Measurements from ENCODE around the gene MCUB.
"Not testable (repeated sequence)": the region's sequence is repeated elsewhere in the genome, so short reads cannot be mapped to it uniquely, and the experiment has no call there.

The MCUB gene

DNA sequence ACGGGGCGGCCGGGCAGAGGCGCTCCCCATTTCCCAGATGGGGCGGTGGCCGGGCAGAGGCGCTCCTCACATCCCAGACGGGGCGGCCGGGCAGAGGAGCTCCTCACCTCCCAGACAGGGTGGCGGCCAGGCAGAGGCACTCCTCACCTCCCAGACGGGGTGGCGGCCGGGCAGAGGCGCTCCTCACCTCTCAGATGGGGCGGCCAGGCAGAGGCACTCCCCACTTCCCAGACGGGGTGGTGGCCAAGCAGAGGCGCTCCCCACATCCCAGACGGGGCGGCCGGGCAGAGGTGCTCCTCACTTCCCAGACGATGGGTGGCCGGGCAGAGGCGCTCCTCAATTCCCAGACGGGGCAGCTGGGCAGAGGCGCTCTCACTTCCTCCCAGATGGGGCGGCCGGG is 118.4 kb downstream of the MCUB start:
- not testable (repeated sequence) for H3K4me3 ChIP-seq (ENCODE audit: low read depth, low read length); H3K4me2 ChIP-seq (ENCODE audit: low read length); H3K18ac ChIP-seq (ENCODE audit: low read length); H4K8ac ChIP-seq (ENCODE audit: low read depth, low read length); H2AFZ ChIP-seq (ENCODE audit: insufficient read depth, low read length, poor library complexity); H3K4me1 ChIP-seq (ENCODE audit: control insufficient read depth in 1 of 2, insufficient read depth in 2 of 2, low read length in 2 of 2); H3K36me3 ChIP-seq (ENCODE audit: control insufficient read depth in 1 of 2, insufficient read depth in 2 of 2, low read length in 2 of 2); H3K4ac ChIP-seq (ENCODE audit: low read depth, low read length); H2AK5ac ChIP-seq (ENCODE audit: low read length); H3K27me3 ChIP-seq (ENCODE audit: insufficient read depth, low read length); H3K9ac ChIP-seq (ENCODE audit: low read length); H2BK12ac ChIP-seq (ENCODE audit: low read length); H3K14ac ChIP-seq (ENCODE audit: low read length); DNase-seq; H3K23ac ChIP-seq (ENCODE audit: low read length); H4K12ac ChIP-seq (ENCODE audit: low read depth, low read length); H3K79me1 ChIP-seq (ENCODE audit: low read length); H3K79me2 ChIP-seq (ENCODE audit: control insufficient read depth, insufficient read depth, low read length, poor library complexity); H4K91ac ChIP-seq (ENCODE audit: low read depth, low read length); H3K27ac ChIP-seq (ENCODE audit: low read depth, low read length); H2BK5ac ChIP-seq (ENCODE audit: low read depth, low read length, poor library complexity); H2BK120ac ChIP-seq (ENCODE audit: insufficient read depth, low read length, poor library complexity)
- peaks cover 14% of the 10 kb centered on the region for H3K9me3 ChIP-seq (ENCODE audit: insufficient read depth, low read depth, low read length)
- no CpG with 5 or more reads among the region's 28 CpGs for whole genome bisulfite sequencing (ENCODE audit: extremely low coverage, insufficient coverage, insufficient read length)

DNA sequence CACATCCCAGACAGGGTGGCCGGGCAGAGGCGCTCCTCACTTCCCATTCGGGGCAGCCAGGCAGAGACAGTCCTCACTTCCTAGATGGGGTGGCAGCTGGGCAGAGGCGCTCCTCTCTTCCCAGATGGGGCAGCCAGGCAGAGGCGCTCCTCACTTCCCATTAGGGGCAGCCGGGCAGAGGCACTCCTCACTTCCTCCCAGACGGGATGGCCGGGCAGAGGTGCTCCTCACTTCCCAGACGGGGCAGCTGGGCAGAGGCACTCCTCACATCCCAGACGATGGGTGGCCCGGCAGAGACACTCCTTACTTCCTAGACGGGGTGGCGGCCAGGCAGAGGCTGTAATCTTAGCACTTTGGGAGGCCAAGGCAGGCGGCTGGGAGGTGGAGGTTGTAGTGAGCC is 118.9 kb downstream of the MCUB start:
- H2AK5ac ChIP-seq (ENCODE audit: low read length); H2BK5ac ChIP-seq (ENCODE audit: low read depth, low read length, poor library complexity); H3K79me2 ChIP-seq (ENCODE audit: control insufficient read depth, insufficient read depth, low read length, poor library complexity); H4K91ac ChIP-seq (ENCODE audit: low read depth, low read length); H3K18ac ChIP-seq (ENCODE audit: low read length); H2AFZ ChIP-seq (ENCODE audit: insufficient read depth, low read length, poor library complexity); H4K8ac ChIP-seq (ENCODE audit: low read depth, low read length); H3K27me3 ChIP-seq (ENCODE audit: insufficient read depth, low read length); H2BK12ac ChIP-seq (ENCODE audit: low read length); H4K12ac ChIP-seq (ENCODE audit: low read depth, low read length); H3K36me3 ChIP-seq (ENCODE audit: control insufficient read depth in 1 of 2, insufficient read depth in 2 of 2, low read length in 2 of 2); DNase-seq; H3K14ac ChIP-seq (ENCODE audit: low read length); H3K27ac ChIP-seq (ENCODE audit: low read depth, low read length); H3K4me2 ChIP-seq (ENCODE audit: low read length); H3K79me1 ChIP-seq (ENCODE audit: low read length); H2BK120ac ChIP-seq (ENCODE audit: insufficient read depth, low read length, poor library complexity); H3K4ac ChIP-seq (ENCODE audit: low read depth, low read length); H3K23ac ChIP-seq (ENCODE audit: low read length); H3K4me3 ChIP-seq (ENCODE audit: low read depth, low read length); H3K9ac ChIP-seq (ENCODE audit: low read length); H3K4me1 ChIP-seq (ENCODE audit: control insufficient read depth in 1 of 2, insufficient read depth in 2 of 2, low read length in 2 of 2): not testable (repeated sequence)
- H3K9me3 ChIP-seq (ENCODE audit: insufficient read depth, low read depth, low read length): peaks cover 14% of the 10 kb centered on the region
- WGBS (ENCODE audit: extremely low coverage, insufficient coverage, insufficient read length): no CpG with 5 or more reads among the region's 14 CpGs

DNA sequence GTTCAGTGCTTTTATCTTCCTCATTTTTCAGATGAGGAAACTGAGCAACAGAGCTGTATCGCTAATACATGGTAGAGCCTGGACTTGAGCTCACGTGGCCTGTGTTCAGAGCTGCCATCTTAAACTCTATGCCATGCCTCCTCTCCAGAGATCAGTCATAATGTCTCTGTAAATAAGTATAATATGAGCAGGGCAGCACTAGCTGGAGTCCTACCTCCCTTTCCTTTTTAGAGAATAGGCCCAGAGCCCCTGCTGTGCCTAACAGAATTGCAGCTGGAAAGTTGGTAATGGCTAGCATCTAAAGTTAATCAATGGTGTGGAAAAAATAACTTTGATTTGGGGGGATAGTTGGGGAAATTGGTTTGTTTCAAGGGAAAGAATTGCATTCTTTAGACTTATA is 122.8 kb downstream of the MCUB start:
- no peak overlapping the region for H4K12ac ChIP-seq (ENCODE audit: low read depth, low read length)
- DNase-seq: no peak
- H2BK120ac ChIP-seq (ENCODE audit: insufficient read depth, low read length, poor library complexity): no peak overlapping the region
- no peak overlapping the region for H3K9ac ChIP-seq (ENCODE audit: low read length)
- peaks cover 2 to 8% of the 10 kb centered on the region in 2 experiments for H3K36me3 ChIP-seq (ENCODE audit: control insufficient read depth in 1 of 2, insufficient read depth in 2 of 2, low read length in 2 of 2)
- H2BK12ac ChIP-seq (ENCODE audit: low read length): no peak overlapping the region
- H3K4me2 ChIP-seq (ENCODE audit: low read length): no peak overlapping the region
- H3K23ac ChIP-seq (ENCODE audit: low read length): no peak overlapping the region
- H3K4ac ChIP-seq (ENCODE audit: low read depth, low read length): no peak overlapping the region
- no peaks in the 10 kb centered on the region for H3K79me1 ChIP-seq (ENCODE audit: low read length)
- no peak overlapping the region for H2AK5ac ChIP-seq (ENCODE audit: low read length)
- no peak overlapping the region for H2AFZ ChIP-seq (ENCODE audit: insufficient read depth, low read length, poor library complexity)
- H3K18ac ChIP-seq (ENCODE audit: low read length): no peak overlapping the region
- no peak overlapping the region for H3K27ac ChIP-seq (ENCODE audit: low read depth, low read length)
- no peaks in the 10 kb centered on the region for H3K4me1 ChIP-seq (ENCODE audit: control insufficient read depth in 1 of 2, insufficient read depth in 2 of 2, low read length in 2 of 2)
- WGBS (ENCODE audit: extremely low coverage, insufficient coverage, insufficient read length): no CpG with 5 or more reads among the region's 2 CpGs
- H3K14ac ChIP-seq (ENCODE audit: low read length): no peak overlapping the region
- no peak overlapping the region for H4K91ac ChIP-seq (ENCODE audit: low read depth, low read length)
- H3K79me2 ChIP-seq (ENCODE audit: control insufficient read depth, insufficient read depth, low read length, poor library complexity): no peaks in the 10 kb centered on the region
- no peak overlapping the region for H4K8ac ChIP-seq (ENCODE audit: low read depth, low read length)
- H2BK5ac ChIP-seq (ENCODE audit: low read depth, low read length, poor library complexity): no peak overlapping the region
- H3K9me3 ChIP-seq (ENCODE audit: insufficient read depth, low read depth, low read length): peaks cover 14% of the 10 kb centered on the region
- H3K4me3 ChIP-seq (ENCODE audit: low read depth, low read length): no peak overlapping the region
- H3K27me3 ChIP-seq (ENCODE audit: insufficient read depth, low read length): no peaks in the 10 kb centered on the region

DNA sequence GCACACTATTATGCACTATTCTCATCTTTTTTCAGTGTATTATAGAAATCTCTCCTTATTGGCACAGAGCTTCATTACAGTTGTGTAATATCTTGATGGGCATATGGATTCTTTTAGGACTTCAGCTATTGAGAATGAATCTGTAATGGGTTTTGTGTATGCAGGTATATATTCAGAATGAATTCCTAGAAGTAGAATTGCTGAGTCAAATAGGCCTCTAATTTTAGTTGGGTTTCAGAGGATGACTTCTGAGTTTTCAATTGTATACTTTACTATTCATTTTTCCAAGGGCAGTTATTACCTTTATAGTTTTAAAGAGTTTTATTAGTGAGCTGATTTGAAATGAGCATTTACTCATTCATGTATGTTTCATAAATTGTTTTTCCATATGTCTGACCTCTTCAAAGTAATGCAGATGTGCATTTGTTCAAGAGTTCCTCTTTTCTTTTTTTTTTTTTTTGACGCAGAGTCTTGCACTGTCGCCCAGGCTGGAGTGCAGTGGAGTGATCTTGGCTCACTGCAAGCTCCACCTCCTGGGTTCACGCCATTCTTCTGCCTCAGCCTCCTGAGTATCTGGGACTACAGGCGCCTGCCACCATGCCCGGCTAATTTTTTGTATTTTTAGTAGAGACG is 123.7 kb downstream of the MCUB start:
- Histone ChIP-seq H2BK120ac (ENCODE audit: insufficient read depth, low read length, poor library complexity) (no peak overlapping the region), H3K27me3 (ENCODE audit: insufficient read depth, low read length) (no peaks in the 10 kb centered on the region), H3K4me1 (ENCODE audit: control insufficient read depth in 1 of 2, insufficient read depth in 2 of 2, low read length in 2 of 2) (no peaks in the 10 kb centered on the region), H4K12ac (ENCODE audit: low read depth, low read length) (no peak overlapping the region), H3K4me3 (ENCODE audit: low read depth, low read length) (no peak overlapping the region), H2BK5ac (ENCODE audit: low read depth, low read length, poor library complexity) (no peak overlapping the region), H3K9ac (ENCODE audit: low read length) (no peak overlapping the region), H3K14ac (ENCODE audit: low read length) (no peak overlapping the region), H2AFZ (ENCODE audit: insufficient read depth, low read length, poor library complexity) (no peak overlapping the region), H4K91ac (ENCODE audit: low read depth, low read length) (no peak overlapping the region), H3K79me2 (ENCODE audit: control insufficient read depth, insufficient read depth, low read length, poor library complexity) (no peaks in the 10 kb centered on the region), H3K9me3 (ENCODE audit: insufficient read depth, low read depth, low read length) (peaks cover 8% of the 10 kb centered on the region), H3K23ac (ENCODE audit: low read length) (no peak overlapping the region), H3K4me2 (ENCODE audit: low read length) (no peak overlapping the region), H4K8ac (ENCODE audit: low read depth, low read length) (no peak overlapping the region), H3K18ac (ENCODE audit: low read length) (no peak overlapping the region), H3K27ac (ENCODE audit: low read depth, low read length) (no peak overlapping the region), H2BK12ac (ENCODE audit: low read length) (no peak overlapping the region), H2AK5ac (ENCODE audit: low read length) (no peak overlapping the region), H3K79me1 (ENCODE audit: low read length) (no peaks in the 10 kb centered on the region), H3K36me3 (ENCODE audit: control insufficient read depth in 1 of 2, insufficient read depth in 2 of 2, low read length in 2 of 2) (peaks cover 2 to 9% of the 10 kb centered on the region in 2 experiments), H3K4ac (ENCODE audit: low read depth, low read length) (no peak overlapping the region)
- WGBS (ENCODE audit: extremely low coverage, insufficient coverage, insufficient read length): no CpG with 5 or more reads among the region's 6 CpGs
- DNase-seq: no peak

Data from trophoblast cell (in vitro differentiated cells and primary cell).